ENCODE results near the gene SKAP2. TPM values are rescaled to one million over a fixed set of nuclear protein-coding genes. Genes with fewer than 3 reads are reported as not detected.

The SKAP2 gene
- total and polyA plus RNA-seq, 2 experiments from 2014 or later = 2.5 to 4.4 TPM

- TF ChIP-seq ZNF462 (CRISPR knock-in tag; IDR thresholded peaks at IDR 0.05) (no peak), POLR2AphosphoS5 (IDR thresholded peaks at IDR 0.05; ENCODE audit: low read depth) (no peak)
These were observed 173.0 kb downstream of the SKAP2 start (continued) for GRCh38 chr7:26691406-26691805.

- no peaks in the 10 kb centered on the region for H3K36me3 Mint-ChIP-seq (ENCODE audit: low read depth)
- ATAC-seq = no peak
- Histone ChIP-seq H3K79me2 (replicated peaks; ENCODE audit: insufficient read depth) (no peaks in the 10 kb centered on the region), H3K4me3 (no peak overlapping the region), H3K4me2 (no peak overlapping the region), H3K36me3 (ENCODE audit: insufficient read depth) (no peaks in the 10 kb centered on the region), H4K20me1 (replicated peaks; ENCODE audit: insufficient read depth) (no peaks in the 10 kb centered on the region), H3K27ac (ENCODE audit: low read depth) (no peak overlapping the region), H3K9me2 (ENCODE audit: insufficient read depth) (no peaks in the 10 kb centered on the region), H3K4me1 (ENCODE audit: insufficient read depth) (peaks cover 24% of the 10 kb centered on the region), H3K27me3 (ENCODE audit: insufficient read depth) (no peaks in the 10 kb centered on the region), H3F3A (replicated peaks; ENCODE audit: low read depth) (no peaks in the 10 kb centered on the region), H2AFZ (no peak overlapping the region)
- H3K4me3 Mint-ChIP-seq = no peak overlapping the region
- no peak overlapping the region for H3K27ac Mint-ChIP-seq
- no peak for DNase-seq (ENCODE audit: low spot score)
- H3K27me3 Mint-ChIP-seq (ENCODE audit: insufficient read depth, low read depth, poor library complexity) = no peaks in the 10 kb centered on the region
- H3K9me3 Mint-ChIP-seq = no peaks in the 10 kb centered on the region
- H3K4me1 Mint-ChIP-seq = peaks cover 24% of the 10 kb centered on the region
- TF ChIP-seq ETS1 (IDR thresholded peaks at IDR 0.05) = no peak
- TF ChIP-seq EZH2phosphoT487 (IDR thresholded peaks at IDR 0.05; ENCODE audit: unreplicated experiment) = no peak
- TF ChIP-seq REST (IDR thresholded peaks at IDR 0.05; ENCODE audit: unreplicated experiment) = no peak
- no peak for TF ChIP-seq STAT1 (IDR thresholded peaks at IDR 0.05; ENCODE audit: unreplicated experiment)
- TF ChIP-seq JUNB (IDR thresholded peaks at IDR 0.05; ENCODE audit: unreplicated experiment) = no peak
- no peak for TF ChIP-seq CTCF (conservative IDR thresholded peaks at IDR 0.05; ENCODE audit: low read depth in 2 of 2)
- no peak for TF ChIP-seq ZNF331 (CRISPR knock-in tag; IDR thresholded peaks at IDR 0.05; ENCODE audit: low read depth)
- no peak for TF ChIP-seq POLR2AphosphoS5 (IDR thresholded peaks at IDR 0.05; ENCODE audit: low read depth)
- no peak for TF ChIP-seq ZNF114 (CRISPR knock-in tag; IDR thresholded peaks at IDR 0.05)
- no peak for TF ChIP-seq CREB1 (CRISPR knock-in tag; IDR thresholded peaks at IDR 0.05; ENCODE audit: low read depth)
These were observed 174.1 kb downstream of the SKAP2 start for GRCh38 chr7:26690135-26690805.

Measured in GM23338 (cell line).